MCF 10A (cell line): ENCODE data around the gene PLEKHA6. TPM values are rescaled to one million over a fixed set of nuclear protein-coding genes. Genes with fewer than 3 reads are reported as not detected.
A peak's percentile ranks its signal among the peaks of the same experiment; 100 is the strongest.

Source experiments
- BruUV-seq: library from RNA; stranded (reverse); fragments of 400-500 nt; replicated peaks from 2 replicates; lab custom pipeline; 2021; lab: Mats Ljungman, UMichigan
- CTCF ChIA-PET: fragments of 300-600 bp; sonication (Branson Sonifier 250); formaldehyde crosslinking; extraction: SDS; loops from one replicate; lab custom pipeline; 2021; ENCODE audit warnings: antibody characterized with exemption, inconsistent platforms; lab: Yijun Ruan, JAX
- POLR2A ChIA-PET: fragments of 300-600, 350-650 bp; sonication (Branson Sonifier 250); formaldehyde crosslinking; extraction: SDS; loops from one replicate; lab custom pipeline; 2020; ENCODE audit warnings: antibody characterized with exemption, inconsistent platforms; lab: Yijun Ruan, JAX
- DNase-seq: peaks from one replicate; pipeline ENCODE4 v3.0.0-alpha.2; 2018; ENCODE audit not compliant: unreplicated experiment
- H3K27ac Mint-ChIP-seq: one replicate; pipeline ENCODE4 v1.8.0; 2022; ENCODE audit warnings: mild to moderate bottlenecking, low read depth, mixed read lengths; ENCODE audit not compliant: unreplicated experiment
- H3K27me3 Mint-ChIP-seq: one replicate; pipeline ENCODE4 v1.8.0; 2022; ENCODE audit warnings: mixed read lengths; ENCODE audit not compliant: insufficient read depth, unreplicated experiment
- H3K36me3 Mint-ChIP-seq: one replicate; pipeline ENCODE4 v1.8.0; 2022; ENCODE audit warnings: mild to moderate bottlenecking, moderate library complexity, mixed read lengths; ENCODE audit not compliant: insufficient read depth, unreplicated experiment
- H3K4me1 Mint-ChIP-seq: one replicate; pipeline ENCODE4 v1.8.0; 2022; ENCODE audit warnings: mixed read lengths; ENCODE audit not compliant: insufficient read depth, unreplicated experiment
- H3K4me3 Mint-ChIP-seq: one replicate; pipeline ENCODE4 v1.8.0; 2022; ENCODE audit warnings: mild to moderate bottlenecking, moderate library complexity, mixed read lengths; ENCODE audit not compliant: unreplicated experiment
- H3K9me3 Mint-ChIP-seq: one replicate; pipeline ENCODE4 v1.8.0; 2022; ENCODE audit warnings: mixed read lengths; ENCODE audit not compliant: unreplicated experiment
- CTCF ChIP-seq: fragments of 200-600 bp; IDR thresholded peaks from one replicate; pipeline ENCODE4 v1.8.0; 2022; ENCODE audit warnings: antibody characterized with exemption, mild to moderate bottlenecking; ENCODE audit not compliant: unreplicated experiment
- intact Hi-C: fragments of 100-400 bp; cut with micrococcal nuclease; formaldehyde crosslinking; loops from 2 replicates; pipeline ENCODE4 v1.14.1; 2022
- total RNA-seq: library from RNA; stranded (reverse); gene quantifications from 2 replicates; pipeline ENCODE4 v1.2.3, GENCODE V29; 2022

The PLEKHA6 gene
- total RNA-seq, 1 experiment from 2014 or later: 75.9 TPM

GRCh38 chr1:204221271-204221670 is 138.5 kb downstream of the PLEKHA6 start:
- H3K4me1 Mint-ChIP-seq: peaks cover 2% of the 10 kb centered on the region
- BruUV-seq: TSS peak; percentile 35
- ChIA-PET CTCF (no interaction called here), POLR2A (interaction anchor here (1.6 kb wide), 1 partner anchor 11 kb away, joined by 5 read pairs; no protein-coding TSS in a partner anchor)
- H3K4me3 Mint-ChIP-seq: no peak overlapping the region
- TF ChIP-seq CTCF: no peak
- peaks cover 26% of the 10 kb centered on the region for H3K36me3 Mint-ChIP-seq
- intact Hi-C loops: no loop called here
- no peaks in the 10 kb centered on the region for H3K9me3 Mint-ChIP-seq
- no peak for DNase-seq
- H3K27me3 Mint-ChIP-seq: no peaks in the 10 kb centered on the region
- no peak overlapping the region for H3K27ac Mint-ChIP-seq

- Mint-ChIP-seq H3K27ac (no peak overlapping the region), H3K4me1 (no peaks in the 10 kb centered on the region), H3K27me3 (no peaks in the 10 kb centered on the region), H3K9me3 (no peaks in the 10 kb centered on the region), H3K36me3 (peaks cover 24% of the 10 kb centered on the region), H3K4me3 (no peak overlapping the region)
- ChIA-PET POLR2A (interaction anchor here (0.8 to 1.6 kb wide), 4 partner anchors 10 to 21 kb away, joined by 3 to 5 read pairs (median 3); no protein-coding TSS in a partner anchor), CTCF (interaction anchor here (0.6 to 6.8 kb wide), 7 partner anchors 9 to 544 kb away, joined by 3 to 110 read pairs (median 4); no protein-coding TSS in a partner anchor)
- intact Hi-C loops: no loop called here
- TF ChIP-seq CTCF: no peak
- BruUV-seq: no TSS peak
- DNase-seq: no peak
Measured at GRCh38 chr1:204219971-204220616, 139.6 kb downstream of the PLEKHA6 start.

- Mint-ChIP-seq H3K4me3 (no peak overlapping the region), H3K27me3 (no peaks in the 10 kb centered on the region), H3K27ac (no peak overlapping the region), H3K36me3 (peaks cover 24% of the 10 kb centered on the region), H3K9me3 (no peaks in the 10 kb centered on the region), H3K4me1 (peaks cover 6% of the 10 kb centered on the region)
- TF ChIP-seq CTCF: no peak
- POLR2A ChIA-PET: interaction anchor here (1.2 kb wide), 2 partner anchors 12 to 153 kb away, joined by 3 read pairs; no protein-coding TSS in a partner anchor
- no peak for DNase-seq
- no TSS peak for BruUV-seq
- CTCF ChIA-PET: interaction anchor here (0.7 to 6.8 kb wide), 4 partner anchors 10 to 144 kb away, joined by 3 to 110 read pairs (median 34); no protein-coding TSS in a partner anchor
- intact Hi-C loops: no loop called here
Measured at GRCh38 chr1:204218552-204218951, 141.2 kb downstream of the PLEKHA6 start.

DNA sequence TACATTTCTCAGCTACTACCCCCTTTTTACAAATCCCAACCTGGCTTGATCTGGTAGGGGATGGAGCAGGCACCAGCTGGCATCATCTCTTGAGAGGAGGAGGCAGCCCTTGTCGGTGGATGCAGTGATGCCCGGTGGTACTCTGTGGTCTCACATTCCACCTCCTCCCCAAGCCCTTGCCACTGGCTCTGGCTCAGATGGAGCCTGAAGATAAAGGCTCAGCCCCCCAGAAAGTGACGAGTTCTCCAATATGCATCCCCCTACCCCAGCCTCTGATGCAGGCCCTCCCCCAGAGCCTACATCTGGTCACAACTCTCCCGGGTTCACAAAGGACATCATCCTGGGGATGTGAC is 142.1 kb downstream of the PLEKHA6 start:
- Mint-ChIP-seq H3K27ac (no peak overlapping the region), H3K9me3 (no peaks in the 10 kb centered on the region), H3K4me3 (no peak overlapping the region), H3K4me1 (peaks cover 6% of the 10 kb centered on the region), H3K36me3 (peaks cover 17% of the 10 kb centered on the region), H3K27me3 (no peaks in the 10 kb centered on the region)
- ChIA-PET POLR2A (interaction anchor here (1.3 kb wide), 1 partner anchor 12 kb away, joined by 4 read pairs; no protein-coding TSS in a partner anchor), CTCF (interaction anchor here (0.7 to 6.8 kb wide), 6 partner anchors 11 to 713 kb away, joined by 3 to 110 read pairs (median 5); no protein-coding TSS in a partner anchor)
- TF ChIP-seq CTCF: no peak
- DNase-seq: no peak
- intact Hi-C loops: no loop called here
- BruUV-seq: no TSS peak
